ENCODE data around the gene CAMK2D.

Gene CAMK2D

DNA sequence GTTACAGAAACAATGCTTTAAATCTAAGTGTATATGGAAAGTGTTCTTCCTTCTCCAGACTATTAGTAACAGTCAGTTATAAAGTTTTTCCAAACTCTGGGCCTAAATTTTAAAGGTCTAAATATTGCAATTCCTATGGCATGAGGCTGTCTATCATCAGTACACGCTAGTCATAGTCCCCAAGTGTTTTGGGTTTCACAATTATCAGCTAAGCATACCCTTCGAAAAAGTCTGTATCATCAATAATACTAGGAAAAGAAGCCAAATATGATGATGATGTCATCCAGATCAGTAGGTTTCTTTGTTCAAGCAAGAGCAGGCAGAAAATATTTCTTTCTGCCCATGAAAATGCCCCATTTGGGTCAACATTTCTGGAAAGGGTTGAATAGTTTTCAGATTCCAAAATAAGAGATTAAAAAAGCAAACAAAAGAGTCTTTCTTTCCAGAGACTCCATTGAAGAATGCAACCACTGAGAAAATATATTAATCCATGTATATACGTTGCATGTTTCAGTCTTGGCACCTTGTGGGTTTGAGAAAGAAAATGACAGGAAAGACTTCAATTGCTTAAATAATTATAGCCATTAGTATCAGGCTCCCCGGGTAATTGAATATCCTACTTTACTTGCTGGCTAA is 173.8 kb downstream of the CAMK2D start:
- Histone ChIP-seq H3K4me3 (no peak overlapping the region), H3K27ac (peak overlapping the region in 1 of 21 experiments; percentile 16)

DNA sequence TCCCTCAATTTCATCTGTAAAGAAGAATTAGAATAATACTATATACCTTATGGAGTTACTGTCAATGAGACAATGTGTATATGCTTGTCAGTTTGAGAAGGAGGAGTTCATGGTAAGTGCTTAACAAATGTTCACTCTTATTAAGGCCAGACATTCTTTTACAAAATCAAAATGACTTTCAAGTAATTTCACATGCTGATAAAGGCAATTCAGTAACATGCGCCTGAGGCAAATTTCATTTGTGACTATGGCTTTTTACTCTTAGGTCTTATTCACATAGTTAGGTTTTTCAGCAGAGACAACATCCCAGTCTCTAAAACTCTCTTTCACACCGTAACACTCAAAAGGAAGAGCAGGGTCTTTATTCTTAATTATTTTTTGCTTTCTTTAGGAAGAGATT is 174.4 kb downstream of the CAMK2D start:
- Histone ChIP-seq H3K27ac (peak overlapping the region in 1 of 21 experiments; percentile 16), H3K4me3 (no peak overlapping the region)

DNA sequence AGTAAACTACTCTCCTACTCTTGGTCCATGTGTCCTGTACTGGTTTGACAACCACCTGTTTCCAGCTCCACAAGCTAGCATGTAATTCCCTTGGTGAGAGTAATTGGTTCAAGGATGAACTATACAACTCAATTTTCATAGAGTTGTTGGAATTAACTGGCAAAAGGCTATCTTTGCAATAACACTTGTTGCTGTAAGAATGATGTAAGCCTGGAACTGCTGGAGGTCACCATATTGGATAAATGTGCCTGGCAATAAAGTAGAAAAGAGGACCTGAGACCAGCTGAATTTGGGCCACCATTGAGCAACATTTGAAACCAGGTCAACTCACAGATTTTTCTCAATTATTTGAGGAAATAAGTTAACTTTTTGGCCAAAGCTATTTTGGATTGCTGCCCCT is 175.5 kb downstream of the CAMK2D start:
- H3K4me3 ChIP-seq: no peak overlapping the region
- H3K27ac ChIP-seq: no peak overlapping the region

DNA sequence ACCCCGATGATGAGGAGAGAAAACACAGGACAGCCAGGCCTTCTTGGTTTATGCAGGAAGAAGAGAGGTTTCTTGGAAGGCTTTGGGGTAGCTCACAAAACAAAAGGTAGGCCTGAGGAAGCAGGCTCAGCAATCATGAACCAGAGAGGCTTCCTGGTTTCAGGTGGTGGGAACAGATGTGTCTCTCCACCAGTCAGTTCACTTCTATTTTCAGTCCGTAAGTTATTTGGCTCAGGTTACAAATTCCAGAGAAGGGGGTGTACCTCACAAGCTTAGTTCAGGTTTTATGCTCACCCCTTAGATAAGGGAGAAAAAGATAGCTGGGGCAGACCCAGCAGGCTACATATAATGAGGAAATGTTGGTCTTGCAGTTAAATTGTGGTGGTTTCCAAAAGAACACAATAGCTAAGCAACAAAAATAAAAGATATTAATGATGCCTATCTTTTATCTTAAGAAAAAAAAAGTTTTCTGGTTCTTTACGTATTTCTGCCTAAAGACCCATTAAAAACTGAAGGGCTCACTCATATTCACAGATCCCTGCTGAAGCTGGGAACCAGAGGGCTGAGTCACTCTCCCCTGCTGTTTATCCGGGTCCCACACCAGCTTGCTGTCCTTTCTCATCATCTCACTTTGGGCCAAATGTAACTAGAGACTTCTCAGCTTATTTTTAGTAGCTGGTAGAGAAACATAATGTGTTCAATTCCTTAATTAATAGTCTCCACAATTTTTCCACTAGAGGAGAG is 177.0 kb downstream of the CAMK2D start:
- Histone ChIP-seq H3K4me3 (no peak overlapping the region), H3K27ac (no peak overlapping the region)

DNA sequence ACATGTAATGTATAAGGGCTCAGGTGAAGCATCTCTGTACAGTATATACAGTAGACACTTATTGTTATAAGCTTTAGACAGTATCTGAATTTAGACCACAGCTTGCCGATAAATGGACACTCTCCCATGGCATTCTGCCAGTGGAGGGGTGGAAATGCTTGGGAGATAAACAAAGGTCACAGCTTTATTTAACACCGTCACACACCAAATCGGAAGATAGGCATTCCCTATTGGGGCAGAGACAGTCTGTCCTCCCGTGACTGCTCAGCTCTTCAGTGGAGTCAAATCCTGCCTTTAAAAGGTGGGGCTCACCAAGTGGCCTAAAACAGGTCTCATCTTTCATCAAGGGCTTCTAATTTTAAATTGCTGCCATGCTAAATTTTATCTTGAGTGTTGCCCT is 178.8 kb downstream of the CAMK2D start:
- H3K4me3 ChIP-seq: no peak overlapping the region
- H3K27ac ChIP-seq: no peak overlapping the region

DNA sequence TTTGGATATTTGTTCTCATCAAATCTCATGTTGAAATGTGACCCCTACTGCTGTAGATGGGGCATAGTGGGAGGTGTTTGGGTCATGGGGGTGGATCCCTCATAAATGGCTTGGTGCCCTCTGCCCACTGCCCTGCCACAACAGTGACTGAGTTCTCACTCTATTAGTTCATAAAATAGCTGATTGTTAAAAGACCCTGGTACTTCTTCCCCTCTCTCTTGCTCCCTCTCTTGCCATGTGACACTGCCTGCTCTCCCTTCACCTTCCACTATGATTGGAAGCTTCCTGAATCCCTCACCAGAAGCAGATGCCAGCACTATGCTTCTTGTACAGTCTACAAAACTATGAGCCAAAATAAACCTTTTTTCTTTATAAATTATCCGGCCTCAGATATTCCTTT is 182.2 kb downstream of the CAMK2D start:
- no peak overlapping the region for H3K4me3 ChIP-seq
- no peak overlapping the region for H3K27ac ChIP-seq

DNA sequence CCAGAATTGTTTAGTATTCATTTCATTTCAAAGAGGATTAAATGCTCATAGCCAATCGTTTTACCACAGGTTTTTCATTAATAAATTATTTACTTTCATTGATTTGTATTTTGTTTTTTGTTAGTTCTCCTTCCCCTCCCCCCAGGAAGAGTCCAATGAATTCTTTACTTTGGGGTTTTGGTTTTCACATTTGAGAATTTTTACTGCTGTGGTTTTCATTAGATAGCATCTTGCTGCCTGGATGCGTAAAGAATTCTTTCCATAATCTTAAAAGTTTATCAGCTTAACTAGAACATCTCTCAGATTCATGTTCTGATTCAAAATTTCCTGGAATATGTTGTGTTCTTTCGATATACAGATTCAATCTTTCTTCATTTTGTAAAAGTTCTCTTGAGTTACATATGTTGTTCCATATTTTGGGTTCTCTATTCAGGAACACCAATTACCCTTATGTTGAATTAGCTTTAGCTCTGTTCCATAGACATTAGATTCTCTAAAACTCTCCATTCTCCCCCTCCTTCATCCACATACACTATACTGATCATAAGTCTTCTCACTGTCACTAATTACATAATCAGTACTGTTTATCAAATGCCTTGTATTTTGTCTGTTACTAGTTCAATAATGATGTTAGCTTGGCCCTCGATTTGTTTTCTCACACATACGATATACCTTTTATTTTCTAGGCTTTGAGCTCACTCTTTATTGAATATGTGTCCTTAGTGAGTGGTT is 184.4 kb downstream of the CAMK2D start:
- no peak overlapping the region for H3K4me3 ChIP-seq
- peak overlapping the region in 1 of 21 experiments; percentile 4 for H3K27ac ChIP-seq

DNA sequence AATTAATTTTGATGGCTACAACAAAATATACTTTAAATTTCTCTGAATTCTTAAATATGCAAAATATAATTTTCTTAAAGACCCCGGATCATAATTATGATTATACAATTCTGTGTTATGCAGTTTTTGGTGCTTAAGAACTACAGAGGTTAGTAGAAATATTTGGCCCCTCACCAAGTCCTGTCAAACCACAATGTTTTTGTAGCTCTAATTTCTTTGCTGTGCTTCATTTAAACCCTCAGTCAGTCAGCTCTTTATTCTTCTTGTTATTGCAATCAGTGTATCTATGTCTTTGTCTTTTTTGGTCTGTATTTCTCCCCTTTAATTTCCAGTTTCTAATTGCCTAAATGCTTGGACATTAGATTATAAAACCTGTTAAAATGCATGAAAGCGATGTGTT is 186.1 kb downstream of the CAMK2D start:
- H3K27ac ChIP-seq: peak overlapping the region in 5 of 21 experiments; percentile 3 to 68 (median 10)
- no peak overlapping the region for H3K4me3 ChIP-seq

DNA sequence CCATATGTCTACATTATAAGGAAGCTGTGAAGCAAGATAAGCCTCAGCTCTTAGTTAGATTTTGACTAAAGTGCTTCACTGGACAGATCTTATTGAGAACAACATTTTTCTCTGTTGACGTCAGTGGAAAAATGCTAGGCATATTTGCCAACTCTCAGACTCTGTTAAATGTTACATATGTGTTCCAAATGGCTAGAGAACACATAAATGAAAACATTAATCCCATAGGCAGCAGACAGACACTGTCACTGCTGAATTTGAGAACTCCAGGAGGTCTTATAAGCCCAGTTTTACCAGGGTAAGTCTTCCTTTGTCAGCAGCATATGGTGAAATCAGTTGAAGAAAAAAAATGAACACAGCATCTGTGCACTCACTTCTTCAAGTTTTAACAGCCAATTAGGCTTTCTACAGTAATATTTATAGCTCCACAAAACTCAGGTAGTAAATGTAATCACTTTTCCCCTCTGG is 186.9 kb downstream of the CAMK2D start:
- H3K4me3 ChIP-seq: no peak overlapping the region
- peak overlapping the region in 10 of 21 experiments; percentile 3 to 68 (median 30) for H3K27ac ChIP-seq

DNA sequence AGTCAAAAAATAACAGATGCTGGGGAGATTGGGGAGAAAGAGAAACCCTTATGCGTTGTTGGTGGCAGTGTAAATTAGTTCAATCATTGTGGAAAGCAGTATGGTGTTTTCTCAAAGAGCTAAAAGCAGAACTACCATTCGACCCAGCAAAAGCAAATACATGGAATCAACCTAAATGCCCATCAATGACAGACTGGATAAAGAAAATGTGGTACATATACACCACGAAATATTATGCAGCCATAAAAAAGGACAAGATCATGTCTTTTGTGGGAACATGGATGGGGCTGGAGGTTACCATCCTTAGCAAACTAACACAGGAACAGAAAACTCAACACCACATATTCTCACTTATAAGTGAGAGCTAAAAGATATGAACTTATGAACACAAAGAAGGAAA is 188.9 kb downstream of the CAMK2D start:
- no peak overlapping the region for H3K27ac ChIP-seq
- H3K4me3 ChIP-seq: no peak overlapping the region

DNA sequence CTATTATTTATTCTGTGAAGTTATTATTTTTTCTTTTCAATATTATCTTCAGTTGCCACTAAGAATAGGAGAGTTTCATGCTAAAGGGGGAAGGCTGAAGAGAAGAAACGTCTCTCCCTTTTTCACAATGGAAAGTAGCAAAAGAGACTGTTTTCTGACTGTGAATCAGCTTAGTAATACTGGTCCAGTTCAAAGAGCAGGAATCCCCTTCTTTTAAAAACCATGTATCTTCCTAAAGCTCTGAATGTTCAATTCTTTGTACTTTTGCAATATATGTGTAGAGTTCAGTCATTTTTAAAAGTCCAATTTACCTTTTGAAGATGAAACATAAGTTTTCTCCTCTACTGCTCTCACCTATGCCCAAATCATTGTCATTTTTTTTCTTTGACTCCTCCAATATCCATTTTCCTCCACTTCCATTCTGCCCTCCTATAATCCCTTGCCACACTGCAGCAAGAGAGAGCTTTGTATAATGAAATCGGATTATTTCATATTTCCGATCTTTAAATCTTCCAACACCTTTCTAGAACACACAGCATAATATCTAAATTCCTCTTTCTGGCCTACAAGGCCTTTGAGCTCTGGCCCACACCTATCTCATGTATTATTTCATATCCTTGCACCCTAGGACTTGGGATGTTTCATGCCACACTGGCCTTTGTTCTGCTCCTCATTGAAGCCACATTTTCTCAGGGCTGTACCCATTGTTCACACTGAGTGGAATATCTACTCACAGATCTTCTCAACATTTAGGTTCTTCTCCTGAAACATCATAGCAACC is 195.3 kb downstream of the CAMK2D start:
- Histone ChIP-seq H3K4me3 (no peak overlapping the region), H3K27ac (no peak overlapping the region)

DNA sequence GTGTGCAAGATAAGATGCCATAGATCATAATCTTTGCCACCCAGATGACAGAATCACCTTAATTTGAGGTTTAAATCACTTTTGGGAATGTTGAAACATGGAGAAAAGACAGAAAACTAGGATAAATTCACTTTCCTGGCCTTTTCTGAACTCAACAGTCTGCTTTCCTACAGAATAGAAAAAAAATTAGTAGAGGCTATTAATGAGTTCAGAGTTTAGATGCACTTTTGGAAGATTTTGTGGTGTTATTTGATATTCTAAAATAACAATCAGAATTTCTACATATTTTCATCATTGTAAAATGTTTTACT is 195.9 kb downstream of the CAMK2D start:
- Histone ChIP-seq H3K27ac (no peak overlapping the region), H3K4me3 (no peak overlapping the region)

DNA sequence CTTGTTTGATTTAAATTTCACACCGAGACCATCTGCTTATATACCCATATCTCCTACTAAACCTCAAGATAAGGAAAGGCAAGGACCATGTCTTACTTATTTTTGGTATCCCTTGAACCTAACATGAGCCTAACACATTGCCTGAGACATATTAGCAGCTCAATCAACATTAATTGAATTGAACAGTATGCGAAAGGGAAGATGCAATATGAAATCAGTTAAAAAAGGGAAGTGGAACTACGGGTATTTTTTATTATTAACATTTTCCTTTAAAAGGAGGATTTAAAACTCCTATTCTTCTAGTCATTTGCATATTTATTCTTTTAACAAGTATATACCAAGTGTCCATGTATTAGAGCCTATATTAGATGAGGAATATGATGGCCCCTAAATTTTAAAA is 197.0 kb downstream of the CAMK2D start:
- no peak overlapping the region for H3K4me3 ChIP-seq
- H3K27ac ChIP-seq: no peak overlapping the region

DNA sequence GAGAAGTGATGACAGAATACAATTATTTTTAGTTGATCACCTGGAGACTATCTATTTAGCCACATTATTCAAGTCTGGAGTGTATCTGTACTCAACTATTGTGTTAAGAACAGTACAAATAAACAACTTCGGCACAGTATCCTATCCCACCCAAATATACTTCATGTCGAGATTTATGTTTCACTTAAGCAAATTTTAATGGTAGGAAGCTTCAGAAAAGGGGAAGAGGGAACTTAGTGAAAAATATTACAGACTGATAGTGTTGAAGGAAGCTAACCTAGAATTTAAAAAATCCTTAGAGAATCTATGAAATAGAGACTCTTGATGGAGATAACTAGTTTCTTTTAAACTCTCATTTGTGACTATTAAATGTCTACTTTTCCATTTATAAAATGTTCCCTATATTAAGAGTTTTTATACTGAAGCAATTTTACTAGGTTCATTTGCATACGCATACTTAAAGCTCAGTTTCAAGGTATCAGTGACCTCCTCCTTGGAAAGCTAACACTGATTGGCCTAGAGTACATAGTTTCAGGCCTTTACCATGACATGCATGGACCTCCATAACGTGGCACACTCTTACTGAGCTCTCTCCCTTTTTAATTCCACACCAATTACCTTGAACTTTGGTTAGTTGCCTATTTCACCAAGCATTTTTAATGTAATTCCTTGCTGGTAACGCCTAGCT is 197.7 kb downstream of the CAMK2D start:
- no peak overlapping the region for H3K4me3 ChIP-seq
- no peak overlapping the region for H3K27ac ChIP-seq

DNA sequence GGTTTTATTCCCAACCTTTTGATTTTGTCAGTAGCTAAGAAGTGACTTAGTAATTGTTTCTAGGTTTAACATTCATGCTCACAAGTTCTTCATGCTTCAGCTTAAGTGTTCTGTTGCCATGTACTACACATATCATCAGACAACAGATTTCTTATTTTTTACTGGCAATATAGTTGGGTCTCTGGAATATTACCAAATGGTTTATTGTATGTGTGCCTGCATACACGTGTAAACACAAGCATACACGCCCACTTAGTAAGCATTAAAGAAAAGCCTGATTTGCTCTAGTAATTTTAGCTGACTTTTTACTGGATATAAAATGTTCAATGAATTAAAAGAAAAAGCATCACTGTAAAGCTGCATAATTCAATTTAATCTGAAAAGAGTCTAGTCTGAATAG is 199.8 kb downstream of the CAMK2D start:
- no peak overlapping the region for H3K27ac ChIP-seq
- H3K4me3 ChIP-seq: no peak overlapping the region

DNA sequence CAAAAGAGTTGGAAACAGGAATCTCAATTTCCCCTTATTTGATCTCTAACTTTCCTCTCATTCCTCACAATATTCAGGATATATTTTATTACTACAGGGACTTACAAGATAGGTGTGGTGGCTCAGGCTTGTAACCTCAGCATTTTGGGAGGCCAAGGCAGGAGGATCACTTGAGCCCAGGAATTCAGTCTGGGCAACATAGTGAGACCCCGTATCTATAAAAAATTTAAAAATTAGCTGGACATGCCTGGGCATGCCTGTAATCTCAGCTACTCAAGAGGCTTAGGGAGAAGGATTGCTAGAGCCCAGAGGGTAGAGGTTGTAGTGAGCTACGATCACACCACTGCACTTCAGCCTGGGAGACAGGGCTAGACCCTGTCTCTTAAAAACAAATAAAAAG is 200.4 kb downstream of the CAMK2D start:
- no peak overlapping the region for H3K27ac ChIP-seq
- no peak overlapping the region for H3K4me3 ChIP-seq

DNA sequence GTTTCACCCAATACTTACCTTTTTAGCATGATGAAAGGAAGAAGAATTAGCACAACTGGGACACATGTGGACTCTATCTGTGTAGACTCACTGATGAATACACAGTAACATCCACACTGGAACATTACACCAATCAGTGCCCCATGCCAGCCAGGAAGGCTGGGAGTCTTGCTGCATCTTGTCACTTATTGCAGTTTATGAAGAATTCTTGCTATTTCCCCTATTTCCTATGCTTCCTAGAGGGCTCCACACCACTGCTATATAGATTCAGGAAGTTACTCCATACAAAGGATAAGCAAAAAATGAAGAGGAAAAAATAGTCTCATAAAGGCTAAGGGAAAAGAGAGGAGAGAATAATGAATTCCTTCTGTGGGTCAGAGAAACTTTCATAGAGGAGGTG is 201.0 kb downstream of the CAMK2D start:
- H3K4me3 ChIP-seq: no peak overlapping the region
- H3K27ac ChIP-seq: no peak overlapping the region

DNA sequence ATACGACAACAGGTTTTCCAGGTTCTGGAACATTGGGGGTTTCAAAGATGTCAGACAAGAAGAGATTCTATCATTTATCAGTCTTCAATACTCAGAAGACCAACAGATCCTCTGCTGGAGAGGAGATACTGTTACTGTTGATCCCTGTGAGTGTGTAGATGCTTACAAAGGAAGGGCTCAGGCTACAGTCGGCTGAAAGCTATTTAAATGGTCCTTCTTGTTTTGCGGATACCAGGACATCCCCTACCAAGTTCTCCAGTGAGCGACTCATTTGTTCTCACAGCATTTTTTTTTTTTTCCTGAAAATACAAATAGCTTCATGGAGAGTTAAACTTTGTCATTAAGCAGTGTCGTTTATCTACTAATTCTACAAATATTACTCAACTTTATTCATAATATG is 201.6 kb downstream of the CAMK2D start:
- no peak overlapping the region for H3K27ac ChIP-seq
- no peak overlapping the region for H3K4me3 ChIP-seq

DNA sequence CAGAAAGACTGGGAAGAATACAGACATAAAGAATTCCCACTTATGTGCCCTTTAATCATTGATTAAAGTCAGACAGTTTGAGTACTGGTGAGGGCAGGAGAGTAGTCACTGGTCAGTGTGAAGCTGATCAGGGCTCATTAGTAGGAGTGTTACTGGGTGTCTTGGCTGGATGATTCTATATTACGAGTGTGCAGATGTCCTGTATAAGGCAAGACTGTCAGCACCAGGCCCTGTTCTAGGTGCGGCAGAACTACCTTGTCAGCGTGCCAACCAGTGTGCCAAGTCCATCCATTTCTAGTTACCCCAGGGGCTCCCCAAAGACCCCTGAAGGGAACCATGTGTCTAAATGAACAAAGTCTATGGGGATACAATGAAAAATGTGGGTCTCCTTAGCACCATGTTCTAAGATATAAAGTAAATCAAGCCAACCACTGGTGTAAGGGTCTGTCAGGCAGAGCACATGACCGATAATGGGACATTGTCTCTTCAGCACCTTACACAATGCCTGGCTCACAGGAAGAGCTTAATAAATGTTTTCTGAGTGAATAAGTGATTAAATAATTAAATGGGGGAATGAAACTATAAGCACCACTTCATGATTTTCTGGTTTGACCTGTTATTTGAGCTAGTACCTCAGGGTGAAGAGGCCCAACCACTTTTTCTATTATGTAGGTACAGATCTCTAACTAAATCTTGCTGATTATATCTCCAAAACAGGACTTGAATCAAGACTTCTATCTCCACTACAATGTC is 205.0 kb downstream of the CAMK2D start:
- H3K27ac ChIP-seq: peak overlapping the region in 4 of 21 experiments; percentile 33 to 51 (median 40)
- H3K4me3 ChIP-seq: no peak overlapping the region

All from skin epidermis (tissue), 12 donors.